Effector memory CD4-positive, alpha-beta T cell (primary cell): ENCODE measurements around the gene SLC7A10.

ENCODE experiments used
- DNase-seq, 3 donors: peaks; one replicate each; pipeline ENCODE4 v3.0.0-alpha.2; 2020
- H3K27ac ChIP-seq: 2 replicates; pipeline ENCODE4 v1.7.0; 2013; ENCODE audit warnings: mild to moderate bottlenecking, low read length, moderate library complexity; ENCODE audit not compliant: insufficient read depth, poor library complexity, severe bottlenecking
- H3K27me3 ChIP-seq: replicated peaks from 2 replicates; pipeline ENCODE4 v1.7.0; 2013; ENCODE audit warnings: mild to moderate bottlenecking, low read length; ENCODE audit not compliant: insufficient read depth, control insufficient read depth, poor library complexity, severe bottlenecking
- H3K36me3 ChIP-seq: 2 replicates; pipeline ENCODE4 v1.7.0; 2013; ENCODE audit warnings: mild to moderate bottlenecking, low read length, moderate library complexity; ENCODE audit not compliant: control insufficient read depth, insufficient read depth
- H3K4me1 ChIP-seq: 2 replicates; pipeline ENCODE4 v1.7.0; 2013; ENCODE audit warnings: low read length, mild to moderate bottlenecking; ENCODE audit not compliant: control insufficient read depth, insufficient read depth, poor library complexity, severe bottlenecking
- H3K4me3 ChIP-seq: 2 replicates; pipeline ENCODE4 v1.7.0; 2013; ENCODE audit warnings: low read length, low read depth, mild to moderate bottlenecking; ENCODE audit not compliant: insufficient read depth, poor library complexity, severe bottlenecking
- H3K9me3 ChIP-seq: 2 replicates; pipeline ENCODE4 v1.7.0; 2013; ENCODE audit warnings: mild to moderate bottlenecking, low read length, moderate library complexity; ENCODE audit not compliant: control insufficient read depth

Gene SLC7A10

GRCh38 chr19:33239223-33239975 is 13.7 kb upstream of the SLC7A10 start:
- no peak for DNase-seq
- Histone ChIP-seq H3K4me3 (no peak overlapping the region), H3K27me3 (no peaks in the 10 kb centered on the region), H3K27ac (no peak overlapping the region), H3K9me3 (no peaks in the 10 kb centered on the region), H3K36me3 (no peaks in the 10 kb centered on the region), H3K4me1 (peaks cover 7% of the 10 kb centered on the region)

- H3K9me3 ChIP-seq = no peaks in the 10 kb centered on the region
- H3K4me3 ChIP-seq = no peak overlapping the region
- no peak overlapping the region for H3K27ac ChIP-seq
- no peak for DNase-seq
- H3K27me3 ChIP-seq = no peaks in the 10 kb centered on the region
- peaks cover 7% of the 10 kb centered on the region for H3K4me1 ChIP-seq
- no peaks in the 10 kb centered on the region for H3K36me3 ChIP-seq
Measured at GRCh38 chr19:33238481-33239149, 13.0 kb upstream of the SLC7A10 start.

- no peak for DNase-seq
Measured at GRCh38 chr19:33236696-33237390, 11.2 kb upstream of the SLC7A10 start.

GRCh38 chr19:33235996-33236350 is 10.3 kb upstream of the SLC7A10 start:
- Histone ChIP-seq H3K4me1 (peaks cover 3% of the 10 kb centered on the region), H3K4me3 (peak overlapping the region; percentile 53), H3K9me3 (no peaks in the 10 kb centered on the region), H3K27me3 (no peaks in the 10 kb centered on the region), H3K36me3 (no peaks in the 10 kb centered on the region), H3K27ac (no peak overlapping the region)
- DNase-seq = no peak

More at GRCh38 chr19:33236696-33237390, 11.2 kb upstream of the SLC7A10 start:
- Histone ChIP-seq H3K4me1 (peaks cover 7% of the 10 kb centered on the region), H3K36me3 (no peaks in the 10 kb centered on the region), H3K9me3 (no peaks in the 10 kb centered on the region), H3K4me3 (no peak overlapping the region), H3K27me3 (no peaks in the 10 kb centered on the region), H3K27ac (no peak overlapping the region)

- Histone ChIP-seq H3K27ac (no peak overlapping the region), H3K36me3 (no peaks in the 10 kb centered on the region), H3K4me1 (peaks cover 3% of the 10 kb centered on the region), H3K9me3 (no peaks in the 10 kb centered on the region), H3K27me3 (no peaks in the 10 kb centered on the region), H3K4me3 (peak overlapping the region; percentile 53)
- peak; percentile 54 to 70 (median 56) for DNase-seq
Measured at GRCh38 chr19:33235269-33235995, 9.8 kb upstream of the SLC7A10 start.

- Histone ChIP-seq H3K27ac (no peak overlapping the region), H3K9me3 (no peaks in the 10 kb centered on the region), H3K4me1 (peaks cover 3% of the 10 kb centered on the region), H3K27me3 (no peaks in the 10 kb centered on the region), H3K4me3 (no peak overlapping the region), H3K36me3 (no peaks in the 10 kb centered on the region)
- no peak for DNase-seq
Measured at GRCh38 chr19:33234736-33235135, 9.1 kb upstream of the SLC7A10 start.

- Histone ChIP-seq H3K4me3 (no peak overlapping the region), H3K9me3 (no peaks in the 10 kb centered on the region), H3K27me3 (no peaks in the 10 kb centered on the region), H3K4me1 (peaks cover 3% of the 10 kb centered on the region), H3K36me3 (no peaks in the 10 kb centered on the region), H3K27ac (no peak overlapping the region)
- DNase-seq = no peak
Measured at GRCh38 chr19:33234092-33234491, 8.4 kb upstream of the SLC7A10 start.

- Histone ChIP-seq H3K27me3 (peaks cover 4% of the 10 kb centered on the region), H3K27ac (no peak overlapping the region), H3K4me1 (peaks cover 3% of the 10 kb centered on the region), H3K4me3 (no peak overlapping the region), H3K36me3 (no peaks in the 10 kb centered on the region), H3K9me3 (no peaks in the 10 kb centered on the region)
- no peak for DNase-seq
Measured at GRCh38 chr19:33233056-33233873, 7.6 kb upstream of the SLC7A10 start.

- Histone ChIP-seq H3K4me1 (peaks cover 3% of the 10 kb centered on the region), H3K27ac (no peak overlapping the region), H3K4me3 (no peak overlapping the region), H3K36me3 (no peaks in the 10 kb centered on the region), H3K27me3 (peaks cover 6% of the 10 kb centered on the region), H3K9me3 (peaks cover 3% of the 10 kb centered on the region)
- DNase-seq = no peak
Measured at GRCh38 chr19:33232656-33233055, 7.0 kb upstream of the SLC7A10 start.
